ENCODE results near the gene EHD3.
"Not testable (repeated sequence)": the region's sequence is repeated elsewhere in the genome, so short reads cannot be mapped to it uniquely, and the experiment has no call there.

EHD3 gene

GRCh38 chr2:31268344-31268743 is 34.4 kb downstream of the EHD3 start:
- no CpG with 5 or more reads among the region's 2 CpGs for WGBS (ENCODE audit: insufficient coverage, insufficient read length)
- no peak for DNase-seq (ENCODE audit: low read depth, low spot score)
- Histone ChIP-seq H3K36me3 (ENCODE audit: control insufficient read depth, insufficient read depth, low read length) (no peaks in the 10 kb centered on the region), H3K27ac (ENCODE audit: low read length) (no peak overlapping the region), H3K4me1 (ENCODE audit: control insufficient read depth, insufficient read depth, low read length) (peaks cover 3% of the 10 kb centered on the region), H3K27me3 (ENCODE audit: control insufficient read depth, insufficient read depth, low read length) (no peaks in the 10 kb centered on the region), H3K4me3 (ENCODE audit: low read length) (no peak overlapping the region), H3K9me3 (ENCODE audit: control insufficient read depth, insufficient read depth, low read length) (no peaks in the 10 kb centered on the region)

- H3K36me3 ChIP-seq (ENCODE audit: control insufficient read depth, insufficient read depth, low read length) = no peaks in the 10 kb centered on the region
- no CpG with 5 or more reads among the region's 4 CpGs for WGBS (ENCODE audit: insufficient coverage, insufficient read length)
- no peak for DNase-seq (ENCODE audit: low read depth, low spot score)
- H3K4me3 ChIP-seq (ENCODE audit: low read length) = no peak overlapping the region
- H3K9me3 ChIP-seq (ENCODE audit: control insufficient read depth, insufficient read depth, low read length) = no peaks in the 10 kb centered on the region
- H3K4me1 ChIP-seq (ENCODE audit: control insufficient read depth, insufficient read depth, low read length) = peaks cover 3% of the 10 kb centered on the region
- H3K27ac ChIP-seq (ENCODE audit: low read length) = no peak overlapping the region
- H3K27me3 ChIP-seq (ENCODE audit: control insufficient read depth, insufficient read depth, low read length) = no peaks in the 10 kb centered on the region
Observed at GRCh38 chr2:31269087-31269486, 35.1 kb downstream of the EHD3 start.

GRCh38 chr2:31270131-31270530 is 36.2 kb downstream of the EHD3 start:
- DNase-seq (ENCODE audit: low read depth, low spot score) = no peak
- no peak overlapping the region for H3K4me3 ChIP-seq (ENCODE audit: low read length)
- WGBS (ENCODE audit: insufficient coverage, insufficient read length) = no CpG with 5 or more reads among the region's 3 CpGs
- no peaks in the 10 kb centered on the region for H3K36me3 ChIP-seq (ENCODE audit: control insufficient read depth, insufficient read depth, low read length)
- no peak overlapping the region for H3K27ac ChIP-seq (ENCODE audit: low read length)
- H3K4me1 ChIP-seq (ENCODE audit: control insufficient read depth, insufficient read depth, low read length) = peaks cover 3% of the 10 kb centered on the region
- no peaks in the 10 kb centered on the region for H3K9me3 ChIP-seq (ENCODE audit: control insufficient read depth, insufficient read depth, low read length)
- H3K27me3 ChIP-seq (ENCODE audit: control insufficient read depth, insufficient read depth, low read length) = no peaks in the 10 kb centered on the region

- no peak for DNase-seq (ENCODE audit: low read depth, low spot score)
- peaks cover 3% of the 10 kb centered on the region for H3K4me1 ChIP-seq (ENCODE audit: control insufficient read depth, insufficient read depth, low read length)
- H3K27ac ChIP-seq (ENCODE audit: low read length) = no peak overlapping the region
- H3K9me3 ChIP-seq (ENCODE audit: control insufficient read depth, insufficient read depth, low read length) = no peaks in the 10 kb centered on the region
- no peaks in the 10 kb centered on the region for H3K27me3 ChIP-seq (ENCODE audit: control insufficient read depth, insufficient read depth, low read length)
- H3K4me3 ChIP-seq (ENCODE audit: low read length) = no peak overlapping the region
- WGBS (ENCODE audit: insufficient coverage, insufficient read length) = no CpG with 5 or more reads among the region's 7 CpGs
- no peaks in the 10 kb centered on the region for H3K36me3 ChIP-seq (ENCODE audit: control insufficient read depth, insufficient read depth, low read length)
Observed at GRCh38 chr2:31270822-31271231, 36.9 kb downstream of the EHD3 start.

GRCh38 chr2:31271851-31272267 is 37.9 kb downstream of the EHD3 start:
- Histone ChIP-seq H3K4me1 (ENCODE audit: control insufficient read depth, insufficient read depth, low read length) (peaks cover 3% of the 10 kb centered on the region), H3K9me3 (ENCODE audit: control insufficient read depth, insufficient read depth, low read length) (no peaks in the 10 kb centered on the region), H3K4me3 (ENCODE audit: low read length) (no peak overlapping the region), H3K36me3 (ENCODE audit: control insufficient read depth, insufficient read depth, low read length) (no peaks in the 10 kb centered on the region), H3K27me3 (ENCODE audit: control insufficient read depth, insufficient read depth, low read length) (no peaks in the 10 kb centered on the region), H3K27ac (ENCODE audit: low read length) (no peak overlapping the region)
- no CpG with 5 or more reads among the region's 4 CpGs for WGBS (ENCODE audit: insufficient coverage, insufficient read length)
- no peak for DNase-seq (ENCODE audit: low read depth, low spot score)

GRCh38 chr2:31274401-31275075 is 40.6 kb downstream of the EHD3 start:
- no peak overlapping the region for H3K4me3 ChIP-seq (ENCODE audit: low read length)
- H3K9me3 ChIP-seq (ENCODE audit: control insufficient read depth, insufficient read depth, low read length) = no peaks in the 10 kb centered on the region
- WGBS (ENCODE audit: insufficient coverage, insufficient read length) = no CpG with 5 or more reads among the region's 5 CpGs
- no peaks in the 10 kb centered on the region for H3K36me3 ChIP-seq (ENCODE audit: control insufficient read depth, insufficient read depth, low read length)
- H3K27me3 ChIP-seq (ENCODE audit: control insufficient read depth, insufficient read depth, low read length) = no peaks in the 10 kb centered on the region
- no peak for DNase-seq (ENCODE audit: low read depth, low spot score)
- peaks cover 1% of the 10 kb centered on the region for H3K4me1 ChIP-seq (ENCODE audit: control insufficient read depth, insufficient read depth, low read length)
- no peak overlapping the region for H3K27ac ChIP-seq (ENCODE audit: low read length)

- WGBS (ENCODE audit: insufficient coverage, insufficient read length) = no CpG with 5 or more reads among the region's 5 CpGs
- no peaks in the 10 kb centered on the region for H3K27me3 ChIP-seq (ENCODE audit: control insufficient read depth, insufficient read depth, low read length)
- no peaks in the 10 kb centered on the region; the same call in 1 of the 2 replicates for H3K4me1 ChIP-seq (ENCODE audit: control insufficient read depth, insufficient read depth, low read length)
- H3K4me3 ChIP-seq (ENCODE audit: low read length) = no peak overlapping the region
- no peaks in the 10 kb centered on the region for H3K9me3 ChIP-seq (ENCODE audit: control insufficient read depth, insufficient read depth, low read length)
- DNase-seq (ENCODE audit: low read depth, low spot score) = no peak
- no peak overlapping the region for H3K27ac ChIP-seq (ENCODE audit: low read length)
- no peaks in the 10 kb centered on the region for H3K36me3 ChIP-seq (ENCODE audit: control insufficient read depth, insufficient read depth, low read length)
Observed at GRCh38 chr2:31275976-31276375, 42.0 kb downstream of the EHD3 start.

- no CpG with 5 or more reads among the region's 4 CpGs for WGBS (ENCODE audit: insufficient coverage, insufficient read length)
- Histone ChIP-seq H3K4me3 (ENCODE audit: low read length) (no peak overlapping the region), H3K4me1 (ENCODE audit: control insufficient read depth, insufficient read depth, low read length) (no peaks in the 10 kb centered on the region), H3K27ac (ENCODE audit: low read length) (no peak overlapping the region), H3K36me3 (ENCODE audit: control insufficient read depth, insufficient read depth, low read length) (no peaks in the 10 kb centered on the region), H3K9me3 (ENCODE audit: control insufficient read depth, insufficient read depth, low read length) (no peaks in the 10 kb centered on the region), H3K27me3 (ENCODE audit: control insufficient read depth, insufficient read depth, low read length) (no peaks in the 10 kb centered on the region)
- DNase-seq (ENCODE audit: low read depth, low spot score) = no peak
Observed at GRCh38 chr2:31277621-31278020, 43.7 kb downstream of the EHD3 start.

GRCh38 chr2:31282634-31283033 is 48.7 kb downstream of the EHD3 start:
- Histone ChIP-seq H3K27ac (ENCODE audit: low read length) (no peak overlapping the region), H3K36me3 (ENCODE audit: control insufficient read depth, insufficient read depth, low read length) (no peaks in the 10 kb centered on the region), H3K4me3 (ENCODE audit: low read length) (no peak overlapping the region), H3K9me3 (ENCODE audit: control insufficient read depth, insufficient read depth, low read length) (no peaks in the 10 kb centered on the region), H3K4me1 (ENCODE audit: control insufficient read depth, insufficient read depth, low read length) (no peaks in the 10 kb centered on the region), H3K27me3 (ENCODE audit: control insufficient read depth, insufficient read depth, low read length) (no peaks in the 10 kb centered on the region)
- no CpG with 5 or more reads among the region's 2 CpGs for WGBS (ENCODE audit: insufficient coverage, insufficient read length)
- DNase-seq (ENCODE audit: low read depth, low spot score) = no peak

GRCh38 chr2:31283193-31283919 is 49.4 kb downstream of the EHD3 start:
- H3K36me3 ChIP-seq (ENCODE audit: control insufficient read depth, insufficient read depth, low read length); H3K9me3 ChIP-seq (ENCODE audit: control insufficient read depth, insufficient read depth, low read length); H3K4me1 ChIP-seq (ENCODE audit: control insufficient read depth, insufficient read depth, low read length); H3K27ac ChIP-seq (ENCODE audit: low read length); H3K27me3 ChIP-seq (ENCODE audit: control insufficient read depth, insufficient read depth, low read length); H3K4me3 ChIP-seq (ENCODE audit: low read length); DNase-seq (ENCODE audit: low read depth, low spot score): not testable (repeated sequence)
- WGBS (ENCODE audit: insufficient coverage, insufficient read length) = no CpG with 5 or more reads among the region's 7 CpGs

- no peaks in the 10 kb centered on the region; the same call in 1 of the 2 replicates for H3K4me1 ChIP-seq (ENCODE audit: control insufficient read depth, insufficient read depth, low read length)
- DNase-seq (ENCODE audit: low read depth, low spot score) = no peak
- no peak overlapping the region for H3K27ac ChIP-seq (ENCODE audit: low read length)
- H3K36me3 ChIP-seq (ENCODE audit: control insufficient read depth, insufficient read depth, low read length) = no peaks in the 10 kb centered on the region
- H3K9me3 ChIP-seq (ENCODE audit: control insufficient read depth, insufficient read depth, low read length) = no peaks in the 10 kb centered on the region
- no peaks in the 10 kb centered on the region for H3K27me3 ChIP-seq (ENCODE audit: control insufficient read depth, insufficient read depth, low read length)
- H3K4me3 ChIP-seq (ENCODE audit: low read length) = no peak overlapping the region
- no CpG with 5 or more reads among the region's 2 CpGs for WGBS (ENCODE audit: insufficient coverage, insufficient read length)
Observed at GRCh38 chr2:31284107-31284506, 50.2 kb downstream of the EHD3 start.
